WI38 (cell line): Measurements from ENCODE around the gene NSMCE4A.

ENCODE experiments used
- H3K4me3 ChIP-seq: 2 replicates; pipeline ENCODE4 v1.5.1; 2011; ENCODE audit warnings: low read depth, mild to moderate bottlenecking, control low read depth, low read length
- TF ChIP-seq, protein P1 (sequence below): IDR thresholded peaks from 2 replicates; pipeline ENCODE4 v1.5.1; 2012; ENCODE audit warnings: low read depth, mild to moderate bottlenecking, control low read depth, low read length

NSMCE4A gene

DNA sequence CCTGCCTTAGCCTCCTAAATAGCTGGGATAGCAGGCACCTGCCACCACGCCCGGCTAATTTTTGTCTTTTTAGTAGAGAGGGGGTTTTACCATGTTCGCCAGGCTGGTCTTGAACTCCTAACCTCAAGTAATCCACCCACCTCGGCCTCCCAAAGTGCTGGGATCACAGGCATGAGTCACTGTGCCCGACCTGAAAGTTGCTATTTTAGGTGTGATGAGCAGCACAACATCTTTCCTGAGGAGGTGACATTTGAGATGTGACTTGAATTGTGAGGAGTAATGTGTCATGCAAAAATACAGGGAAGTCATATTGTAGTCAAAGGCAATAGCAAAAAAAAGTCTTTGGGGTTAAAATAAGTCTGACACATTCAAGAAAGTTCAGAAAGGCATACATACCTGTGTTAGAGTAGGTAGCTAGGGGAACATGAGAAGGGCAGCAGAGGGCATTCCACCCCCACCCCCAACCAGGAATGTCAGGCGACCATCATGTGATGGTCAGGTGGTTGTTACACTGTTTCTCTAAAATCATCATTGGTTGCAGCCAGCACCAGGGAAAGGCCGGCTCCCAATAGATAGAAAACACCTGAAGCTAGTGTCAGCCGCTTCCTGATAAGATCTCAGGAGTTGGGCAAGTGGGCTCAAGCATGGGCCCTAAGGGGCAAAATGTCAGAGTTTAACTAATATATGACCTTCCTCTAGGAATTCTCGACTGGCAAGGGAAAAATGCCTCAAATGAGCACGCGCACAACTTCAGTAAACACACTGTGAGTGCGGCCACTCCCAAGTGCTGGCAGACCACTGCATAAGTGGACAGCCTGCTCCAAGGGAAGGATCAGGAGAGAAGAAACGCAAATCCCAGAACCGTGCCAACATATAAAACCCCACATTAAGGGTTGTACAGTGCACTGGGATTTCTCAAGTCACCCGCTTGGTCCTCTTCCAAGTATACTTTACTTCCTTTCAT is 13.6 kb upstream of the NSMCE4A start, which contains the start of gene TACC2:
Gene TACC2, plus strand, starts transcription at position 803 of the 964 bp plus-strand sequence. CDS start 32,819 bp downstream, outside the sequence.
- TF ChIP-seq, protein P1, sequence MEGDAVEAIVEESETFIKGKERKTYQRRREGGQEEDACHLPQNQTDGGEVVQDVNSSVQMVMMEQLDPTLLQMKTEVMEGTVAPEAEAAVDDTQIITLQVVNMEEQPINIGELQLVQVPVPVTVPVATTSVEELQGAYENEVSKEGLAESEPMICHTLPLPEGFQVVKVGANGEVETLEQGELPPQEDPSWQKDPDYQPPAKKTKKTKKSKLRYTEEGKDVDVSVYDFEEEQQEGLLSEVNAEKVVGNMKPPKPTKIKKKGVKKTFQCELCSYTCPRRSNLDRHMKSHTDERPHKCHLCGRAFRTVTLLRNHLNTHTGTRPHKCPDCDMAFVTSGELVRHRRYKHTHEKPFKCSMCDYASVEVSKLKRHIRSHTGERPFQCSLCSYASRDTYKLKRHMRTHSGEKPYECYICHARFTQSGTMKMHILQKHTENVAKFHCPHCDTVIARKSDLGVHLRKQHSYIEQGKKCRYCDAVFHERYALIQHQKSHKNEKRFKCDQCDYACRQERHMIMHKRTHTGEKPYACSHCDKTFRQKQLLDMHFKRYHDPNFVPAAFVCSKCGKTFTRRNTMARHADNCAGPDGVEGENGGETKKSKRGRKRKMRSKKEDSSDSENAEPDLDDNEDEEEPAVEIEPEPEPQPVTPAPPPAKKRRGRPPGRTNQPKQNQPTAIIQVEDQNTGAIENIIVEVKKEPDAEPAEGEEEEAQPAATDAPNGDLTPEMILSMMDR = no peak
- H3K4me3 ChIP-seq = no peak within 1 kb of the TSS

- TF ChIP-seq, protein P1 = no peak
- no peak overlapping the region for H3K4me3 ChIP-seq
These were observed 9.4 kb upstream of the NSMCE4A start for GRCh38 chr10:121984463-121984862.

GRCh38 chr10:121983852-121984251 is 8.8 kb upstream of the NSMCE4A start:
- no peak overlapping the region for H3K4me3 ChIP-seq
- TF ChIP-seq, protein P1 = no peak

GRCh38 chr10:121981346-121981745 is 6.3 kb upstream of the NSMCE4A start:
- TF ChIP-seq, protein P1 = no peak
- H3K4me3 ChIP-seq = no peak overlapping the region

- TF ChIP-seq, protein P1 = no peak
These were observed 3.5 kb upstream of the NSMCE4A start for GRCh38 chr10:121978511-121978910.

GRCh38 chr10:121976607-121977006 is 1.6 kb upstream of the NSMCE4A start:
- TF ChIP-seq, protein P1 = no peak
- H3K4me3 ChIP-seq = no peak overlapping the region

More at GRCh38 chr10:121978511-121978910, 3.5 kb upstream of the NSMCE4A start:
- no peak overlapping the region for H3K4me3 ChIP-seq

GRCh38 chr10:121975295-121976086 is 474 bp upstream of the NSMCE4A start:
- H3K4me3 ChIP-seq = peak overlapping the region; percentile 85
- TF ChIP-seq, protein P1 = peak; percentile 63; the same call in 1 of the 2 replicates
